ENCODE data around the gene KRTAP19-3.
"Not testable (repeated sequence)": the region's sequence is repeated elsewhere in the genome, so short reads cannot be mapped to it uniquely, and the experiment has no call there.

KRTAP19-3 gene

GRCh38 chr21:30491963-30492428 is at the start of gene KRTAP19-3:
TSS of gene KRTAP19-3 (minus strand) at chr21:30492013. CDS start at chr21:30491957, 56 bp downstream.
- no peak for DNase-seq (ENCODE audit: low spot score)

DNA sequence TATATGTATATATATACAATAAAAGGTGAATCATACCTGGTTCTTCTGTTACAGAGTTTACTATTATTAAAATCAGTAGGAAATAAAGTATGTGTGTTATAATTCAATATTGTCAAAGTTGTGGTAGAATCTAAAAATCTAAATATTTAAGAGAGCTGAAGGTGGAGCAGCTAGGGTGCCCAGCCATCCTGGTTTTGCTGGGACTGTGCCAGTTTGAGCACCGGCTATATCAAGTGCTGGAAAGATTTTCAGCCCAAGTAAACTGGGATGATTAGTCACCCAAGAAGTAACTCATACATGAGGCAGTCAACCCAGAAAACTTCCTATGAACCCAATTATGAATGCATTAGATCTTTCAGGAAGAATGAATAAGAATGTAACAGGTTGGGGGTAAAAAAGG is 27.1 kb upstream of the KRTAP19-3 start:
- no peak for DNase-seq (ENCODE audit: low spot score)

- DNase-seq (ENCODE audit: low spot score): no peak
Measured at GRCh38 chr21:30515681-30516080, 23.9 kb upstream of the KRTAP19-3 start.

DNA sequence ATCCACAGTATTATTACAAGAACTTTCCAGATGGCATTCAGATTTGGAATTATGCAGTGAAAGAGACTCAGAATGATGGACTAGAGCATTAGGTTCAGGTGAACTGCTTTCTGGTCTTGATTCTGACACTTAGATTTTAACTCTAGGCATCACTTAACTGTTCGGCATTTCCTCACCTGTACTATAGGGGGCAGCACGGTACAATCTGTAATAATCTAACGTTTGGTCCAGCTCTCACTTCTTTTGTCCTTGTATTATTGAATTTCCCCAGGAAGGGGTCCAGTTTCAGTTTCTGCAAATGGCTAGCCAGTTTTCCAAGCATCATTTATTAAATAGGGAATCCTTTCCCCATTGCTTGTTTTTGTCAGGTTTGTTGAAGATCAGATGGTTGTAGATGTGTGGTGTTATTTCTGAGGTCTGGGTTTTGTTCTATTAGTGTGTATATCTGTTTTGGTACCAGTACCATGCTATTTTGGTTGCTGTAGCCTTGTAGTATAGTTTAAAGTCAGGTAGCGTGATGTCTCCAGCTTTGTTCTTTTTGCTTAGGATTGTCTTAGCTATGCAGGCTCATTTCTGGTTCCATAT is 13.9 kb upstream of the KRTAP19-3 start:
- DNase-seq (ENCODE audit: low spot score): not testable (repeated sequence)

DNA sequence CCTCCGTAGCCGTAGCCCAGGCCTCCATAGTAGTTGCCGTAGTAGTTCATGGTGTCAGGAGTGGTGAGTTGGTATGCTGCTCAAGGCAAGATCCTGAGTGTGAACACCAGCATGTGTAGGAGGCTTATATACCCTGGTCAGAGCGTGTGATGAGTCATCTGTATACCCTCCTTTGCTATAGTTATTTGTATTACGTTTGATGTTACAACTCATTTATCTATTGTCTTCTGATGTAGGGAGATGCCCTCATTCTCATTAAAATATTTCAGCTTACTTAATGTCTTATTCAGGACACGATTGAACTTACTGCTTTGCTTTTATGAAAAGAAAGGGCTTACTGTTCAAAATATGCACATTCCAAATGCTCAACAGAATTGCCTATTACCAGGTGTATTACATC is 10.2 kb upstream of the KRTAP19-3 start, which contains the start of gene KRTAP19-5:
Gene KRTAP19-5 (minus strand): TSS at position 101 of the 400 bp plus-strand sequence. CDS start 51 bp downstream, at position 50.
- DNase-seq (ENCODE audit: low spot score): no peak

DNA sequence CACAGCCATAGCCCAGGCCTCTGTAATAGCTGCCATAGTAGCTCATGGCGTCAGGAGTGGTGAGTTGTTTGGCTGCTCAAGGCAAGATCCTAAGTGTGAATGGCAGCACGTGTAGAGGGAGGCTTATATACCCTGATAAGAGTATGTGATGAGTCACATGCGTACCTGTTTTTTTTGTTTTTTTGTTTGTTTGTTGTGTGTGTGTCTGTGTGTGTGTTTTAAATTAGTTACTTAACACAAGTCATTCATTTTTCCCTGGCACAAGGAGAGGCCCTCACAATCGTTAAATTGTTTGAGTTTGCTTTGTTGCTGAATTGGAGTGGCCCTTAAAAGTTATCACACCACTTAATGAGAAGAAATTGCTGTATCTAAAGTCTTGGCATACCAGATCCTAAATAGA is 5.3 kb upstream of the KRTAP19-3 start, which contains the start of gene KRTAP19-4:
Gene KRTAP19-4 (minus strand): TSS at position 101 of the 400 bp plus-strand sequence. CDS start 55 bp downstream, at position 46.
- no peak for DNase-seq (ENCODE audit: low spot score)

DNA sequence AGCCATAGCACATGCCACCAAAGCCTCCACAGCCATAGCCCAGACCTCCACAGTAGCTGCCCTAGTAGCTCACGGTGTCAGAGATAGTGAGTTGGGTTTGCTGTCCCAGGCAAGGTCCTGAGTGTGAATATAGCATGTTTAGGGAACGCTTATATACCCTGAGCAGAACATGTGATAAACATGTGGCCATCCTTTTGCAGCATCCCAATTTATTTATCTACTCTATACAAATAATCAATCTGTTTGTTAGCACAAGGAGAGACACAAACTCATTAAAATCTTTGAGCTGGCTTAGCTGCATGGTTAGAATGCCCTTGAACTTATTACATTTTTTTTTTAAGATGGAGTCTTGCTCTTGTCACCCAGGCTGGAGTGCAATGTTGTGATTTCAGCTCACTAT is 4.5 kb downstream of the KRTAP19-3 start, which contains the start of gene KRTAP19-2:
Gene KRTAP19-2 (minus strand): TSS at position 101 of the 400 bp plus-strand sequence. CDS start 88 bp downstream, at position 13.
- no peak for DNase-seq (ENCODE audit: low spot score)

DNA sequence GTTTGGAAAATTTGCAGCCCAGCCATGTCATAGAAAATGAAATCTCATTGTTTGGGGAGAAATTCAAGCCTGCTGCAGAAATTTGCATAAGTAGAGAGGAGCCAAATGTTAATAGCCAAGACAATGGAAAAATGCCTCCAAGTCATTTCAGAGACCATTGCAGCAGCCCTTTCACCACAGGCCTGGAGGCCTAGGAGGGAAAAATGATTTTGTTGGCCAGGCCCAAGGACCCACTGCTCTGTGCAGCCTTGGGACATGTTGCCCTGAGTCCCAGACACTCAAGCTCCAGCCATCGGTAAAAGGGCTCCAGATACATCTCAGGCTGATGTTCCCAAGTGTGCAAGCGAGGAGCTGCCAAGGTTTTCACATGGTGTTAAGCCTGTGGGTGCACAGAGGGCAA is 5.6 kb downstream of the KRTAP19-3 start:
- no peak for DNase-seq (ENCODE audit: low spot score)

- DNase-seq (ENCODE audit: low spot score): no peak
Measured at GRCh38 chr21:30482130-30482529, 9.7 kb downstream of the KRTAP19-3 start.

DNA sequence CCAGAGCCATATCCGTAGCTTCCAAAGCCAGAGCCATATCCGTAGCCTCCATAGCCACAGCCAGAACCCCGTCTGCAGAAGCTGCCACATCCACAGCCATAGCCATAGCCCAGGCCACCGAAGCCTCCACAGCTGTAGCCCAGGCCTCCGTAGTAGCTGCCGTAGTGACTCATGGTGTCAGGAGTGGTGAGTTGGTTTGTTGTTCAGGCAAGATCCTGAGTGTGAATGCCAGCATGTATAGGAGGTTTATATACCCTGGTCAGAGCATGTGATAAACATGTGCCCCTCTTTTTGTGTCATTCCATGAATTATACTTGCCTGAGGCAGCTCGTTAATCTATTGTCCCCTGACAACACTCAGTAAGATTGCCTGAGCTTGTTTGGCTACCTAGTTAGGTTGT is 11.7 kb downstream of the KRTAP19-3 start, which contains the start of gene KRTAP19-1:
Gene KRTAP19-1 (minus strand): TSS at position 223 of the 400 bp plus-strand sequence. CDS start 50 bp downstream, at position 173.
- DNase-seq (ENCODE audit: low spot score): no peak

GRCh38 chr21:30479259-30479658 is 12.6 kb downstream of the KRTAP19-3 start:
- DNase-seq (ENCODE audit: low spot score): no peak

DNA sequence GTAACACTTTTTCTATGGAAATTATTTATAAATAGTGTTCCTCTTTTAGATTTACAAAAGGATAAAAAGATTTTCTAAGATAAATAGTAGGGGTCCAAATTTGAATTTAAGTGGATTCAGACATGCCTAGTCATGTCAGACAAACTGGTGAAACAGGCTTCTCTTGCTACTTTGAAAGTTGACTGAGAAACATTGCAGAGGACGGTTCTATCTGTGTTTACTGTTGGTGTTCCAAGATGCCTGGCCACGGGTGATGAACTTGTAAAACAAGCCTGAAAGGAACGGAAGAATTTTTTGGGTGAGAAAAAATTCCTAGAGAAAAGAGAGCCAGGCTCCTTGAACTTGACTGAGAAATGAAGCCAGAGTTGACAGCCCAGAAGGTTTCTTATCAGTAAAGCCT is 13.8 kb downstream of the KRTAP19-3 start:
- no peak for DNase-seq (ENCODE audit: low spot score)

- DNase-seq (ENCODE audit: low spot score): no peak
Measured at GRCh38 chr21:30468900-30469714, 22.7 kb downstream of the KRTAP19-3 start.

- no peak for DNase-seq (ENCODE audit: low spot score)
Measured at GRCh38 chr21:30463713-30464112, 28.1 kb downstream of the KRTAP19-3 start.

DNA sequence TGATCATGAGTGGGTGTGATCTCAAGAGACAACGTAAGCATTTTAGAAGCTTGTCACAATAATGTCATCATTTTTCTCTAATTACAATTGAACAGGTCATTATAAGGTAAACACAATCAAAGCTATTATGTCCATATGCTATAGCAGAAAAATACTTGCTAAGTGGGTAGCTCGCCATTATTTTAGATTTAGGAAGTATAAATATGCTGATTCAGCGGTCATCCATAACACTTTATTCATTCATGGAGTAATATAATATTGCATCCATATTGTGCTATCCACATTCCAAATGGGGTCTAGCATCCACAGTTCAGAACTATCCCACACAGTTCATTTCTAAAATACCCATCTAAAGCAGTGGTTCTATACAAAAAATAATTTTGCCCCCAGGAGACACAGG is 43.3 kb downstream of the KRTAP19-3 start:
- no peak for DNase-seq (ENCODE audit: low spot score)

GRCh38 chr21:30447056-30447455 is 44.8 kb downstream of the KRTAP19-3 start:
- no peak for DNase-seq (ENCODE audit: low spot score)

DNA sequence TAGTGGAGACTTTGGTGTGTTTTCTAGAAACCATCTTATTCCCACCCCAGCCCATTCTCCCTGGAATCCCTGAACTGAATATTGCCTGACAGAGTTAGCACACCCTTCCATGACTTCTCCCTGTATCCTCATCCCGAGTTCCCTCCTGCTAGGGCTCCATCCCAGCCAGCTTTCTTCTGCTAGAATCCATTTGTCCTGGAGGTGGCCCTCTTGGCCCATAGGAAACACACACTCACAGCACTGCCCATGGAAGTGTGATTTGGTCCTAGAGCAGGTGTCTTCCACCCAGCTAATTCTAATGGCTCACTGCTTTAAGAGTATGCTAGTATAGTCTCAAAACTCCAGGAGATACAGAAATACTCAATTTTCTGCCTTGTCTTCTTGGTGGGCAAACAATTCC is 47.6 kb downstream of the KRTAP19-3 start:
- DNase-seq (ENCODE audit: low spot score): no peak

GRCh38 chr21:30443226-30443625 is 48.6 kb downstream of the KRTAP19-3 start:
- no peak for DNase-seq (ENCODE audit: low spot score)
